Chondrocyte (in vitro differentiated cells): ENCODE data around the gene IL4I1. TPM values are rescaled to one million over a fixed set of nuclear protein-coding genes. Genes with fewer than 3 reads are reported as not detected.
A peak's percentile ranks its signal among the peaks of the same experiment; 100 is the strongest.

ENCODE experiments used
- DNase-seq: peaks from one replicate; pipeline ENCODE4 v3.0.0; 2021; ENCODE audit warnings: mixed read lengths, low spot score
- H3K27ac Mint-ChIP-seq: one replicate; pipeline ENCODE4 v1.8.0; 2021; ENCODE audit warnings: mild to moderate bottlenecking, moderate library complexity, mixed read lengths; ENCODE audit not compliant: unreplicated experiment
- H3K27me3 Mint-ChIP-seq: 2 replicates; pipeline ENCODE4 v1.8.0; 2021; ENCODE audit warnings: low read depth, mixed read lengths
- H3K36me3 Mint-ChIP-seq: 2 replicates; pipeline ENCODE4 v1.8.0; 2021; ENCODE audit warnings: low read depth, mixed read lengths
- H3K4me1 Mint-ChIP-seq: 2 replicates; pipeline ENCODE4 v1.8.0; 2021; ENCODE audit warnings: low read depth, mild to moderate bottlenecking, mixed read lengths
- H3K4me3 Mint-ChIP-seq: one replicate; pipeline ENCODE4 v1.8.0; 2021; ENCODE audit warnings: mild to moderate bottlenecking, moderate library complexity, mixed read lengths; ENCODE audit not compliant: unreplicated experiment
- H3K9me3 Mint-ChIP-seq: 2 replicates; pipeline ENCODE4 v1.8.0; 2021; ENCODE audit warnings: low read depth, mixed read lengths
- total RNA-seq: library from RNA; stranded (reverse); gene quantifications from 3 replicates; pipeline ENCODE4 v1.2.1, GENCODE V29; 2021
- TF ChIP-seq, protein P1 (sequence below): fragments of 200-600 bp; sonication (generic); IDR thresholded peaks from 2 replicates; pipeline ENCODE4 v1.5.0; 2021; ENCODE audit warnings: antibody characterized with exemption, mild to moderate bottlenecking, moderate library complexity

Gene IL4I1
- total RNA-seq, 1 donor from 2014 or later = 0.17 TPM

DNA sequence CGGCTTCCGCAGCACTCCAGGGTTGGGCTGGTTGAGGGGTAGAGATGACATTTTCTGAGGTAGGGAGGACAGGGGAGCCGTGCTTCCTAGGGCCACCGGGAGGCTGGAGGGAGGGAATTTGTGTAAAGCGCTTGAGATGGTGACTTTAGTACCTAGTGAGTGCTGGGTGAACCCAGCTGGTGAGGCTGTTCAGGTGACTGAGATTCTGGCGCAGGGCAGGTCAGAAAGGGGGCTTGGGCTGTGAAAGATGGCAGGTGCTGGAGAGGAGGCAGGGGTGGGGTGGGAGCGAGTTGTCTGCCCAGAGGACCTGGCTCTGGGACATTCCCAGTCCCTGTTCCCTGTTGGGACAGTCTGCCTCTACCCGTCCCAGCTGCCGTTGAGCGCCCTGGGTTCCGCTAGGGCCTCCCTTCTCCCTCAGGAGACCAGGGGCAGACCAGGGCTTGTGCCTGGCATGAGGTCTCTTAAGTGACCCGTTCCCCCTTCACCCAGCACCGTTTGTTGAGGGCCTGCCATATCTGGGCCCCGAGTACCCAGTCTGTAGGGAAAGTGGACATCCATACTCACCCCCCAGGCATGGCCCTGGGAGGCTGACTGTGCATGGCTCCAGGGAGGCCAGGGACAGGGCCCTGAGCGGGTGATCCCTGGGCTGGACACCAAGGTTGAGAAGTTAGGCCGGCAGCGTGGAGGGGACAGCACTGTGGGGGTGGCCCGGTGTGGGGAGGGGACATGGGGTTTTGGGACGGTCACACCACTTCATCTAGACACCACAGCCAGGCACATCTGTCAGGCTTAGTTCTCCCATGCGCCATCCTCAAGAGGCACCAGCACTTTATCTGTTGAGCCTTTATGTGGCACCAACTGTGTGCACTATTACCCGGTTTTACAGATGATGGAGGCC, 40.8 kb downstream of the IL4I1 start:
- Mint-ChIP-seq H3K9me3 (no peaks in the 10 kb centered on the region), H3K27me3 (no peaks in the 10 kb centered on the region), H3K27ac (peak overlapping the region; percentile 59)

DNA sequence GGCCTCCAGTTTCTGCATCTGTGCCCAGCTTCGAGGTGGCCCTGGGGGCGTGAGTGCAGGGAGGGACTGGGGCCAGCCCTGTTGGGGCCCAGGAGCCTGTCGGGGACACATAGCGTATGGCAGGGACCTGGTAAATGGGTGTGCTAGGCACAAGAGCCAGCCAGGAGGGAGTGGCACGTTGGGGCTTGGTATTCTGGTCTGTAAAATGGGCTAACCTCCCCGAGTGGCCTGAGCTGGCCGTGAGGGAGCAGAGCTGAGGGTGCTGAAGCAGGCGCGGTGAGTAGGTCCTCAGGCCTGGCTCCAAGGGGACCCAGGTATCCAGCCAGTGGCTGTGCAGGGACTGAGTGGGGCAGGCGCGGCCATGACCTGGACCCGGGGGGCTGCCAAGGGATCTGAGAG, 41.4 kb downstream of the IL4I1 start:
- peak overlapping the region; percentile 59 for H3K27ac Mint-ChIP-seq
- no peaks in the 10 kb centered on the region for H3K9me3 Mint-ChIP-seq
- no peak overlapping the region for H3K4me3 Mint-ChIP-seq
- no peaks in the 10 kb centered on the region for H3K27me3 Mint-ChIP-seq
- peaks cover 6% of the 10 kb centered on the region for H3K36me3 Mint-ChIP-seq
- DNase-seq = no peak
- peaks cover 27% of the 10 kb centered on the region for H3K4me1 Mint-ChIP-seq
- TF ChIP-seq, protein P1, sequence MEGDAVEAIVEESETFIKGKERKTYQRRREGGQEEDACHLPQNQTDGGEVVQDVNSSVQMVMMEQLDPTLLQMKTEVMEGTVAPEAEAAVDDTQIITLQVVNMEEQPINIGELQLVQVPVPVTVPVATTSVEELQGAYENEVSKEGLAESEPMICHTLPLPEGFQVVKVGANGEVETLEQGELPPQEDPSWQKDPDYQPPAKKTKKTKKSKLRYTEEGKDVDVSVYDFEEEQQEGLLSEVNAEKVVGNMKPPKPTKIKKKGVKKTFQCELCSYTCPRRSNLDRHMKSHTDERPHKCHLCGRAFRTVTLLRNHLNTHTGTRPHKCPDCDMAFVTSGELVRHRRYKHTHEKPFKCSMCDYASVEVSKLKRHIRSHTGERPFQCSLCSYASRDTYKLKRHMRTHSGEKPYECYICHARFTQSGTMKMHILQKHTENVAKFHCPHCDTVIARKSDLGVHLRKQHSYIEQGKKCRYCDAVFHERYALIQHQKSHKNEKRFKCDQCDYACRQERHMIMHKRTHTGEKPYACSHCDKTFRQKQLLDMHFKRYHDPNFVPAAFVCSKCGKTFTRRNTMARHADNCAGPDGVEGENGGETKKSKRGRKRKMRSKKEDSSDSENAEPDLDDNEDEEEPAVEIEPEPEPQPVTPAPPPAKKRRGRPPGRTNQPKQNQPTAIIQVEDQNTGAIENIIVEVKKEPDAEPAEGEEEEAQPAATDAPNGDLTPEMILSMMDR = no peak

More for the DNA sequence above, 40.8 kb downstream of the IL4I1 start:
- Mint-ChIP-seq H3K36me3 (peaks cover 6% of the 10 kb centered on the region), H3K4me1 (peaks cover 26% of the 10 kb centered on the region), H3K4me3 (no peak overlapping the region)
- DNase-seq = no peak
- TF ChIP-seq, protein P1 = no peak

DNA sequence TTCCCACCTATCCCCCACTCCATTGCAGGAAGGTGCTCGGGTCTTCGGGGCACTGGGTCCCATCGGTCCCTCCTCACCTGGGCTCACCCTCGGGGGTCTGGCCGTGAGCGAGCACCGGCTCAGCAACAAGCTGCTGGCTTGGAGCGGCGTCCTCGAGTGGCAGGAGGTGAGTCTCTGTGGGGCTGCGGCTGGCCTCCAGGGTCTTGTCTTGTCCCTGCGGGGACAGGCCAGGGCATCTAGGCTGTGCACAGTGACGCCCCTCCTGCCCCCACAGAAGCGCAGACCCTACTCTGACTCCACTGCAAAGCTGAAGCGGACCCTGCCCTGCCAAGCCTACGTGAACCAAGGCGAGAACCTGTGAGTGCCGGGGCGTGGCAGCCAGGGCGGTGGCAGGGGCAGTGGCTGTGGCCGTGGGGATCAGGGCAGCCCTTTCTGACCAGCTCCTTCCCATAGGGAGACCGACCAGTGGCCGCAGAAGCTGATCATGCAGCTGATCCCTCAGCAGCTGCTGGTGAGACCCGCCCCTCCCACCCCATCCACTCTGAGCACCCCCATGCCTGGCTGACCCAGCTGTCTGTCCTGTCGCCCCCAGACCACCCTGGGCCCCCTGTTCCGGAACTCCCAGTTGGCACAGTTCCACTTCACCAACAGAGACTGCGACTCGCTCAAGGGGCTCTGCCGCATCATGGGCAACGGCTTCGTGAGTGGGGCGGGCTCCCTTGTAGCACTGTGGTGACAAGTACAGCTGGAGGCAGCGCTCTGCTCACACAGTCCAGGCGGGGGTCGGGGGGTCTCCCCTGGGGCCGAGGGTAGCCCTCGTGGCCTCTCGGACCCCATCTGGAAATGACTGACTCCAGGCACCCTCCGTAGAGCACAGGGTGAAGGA, 42.1 kb downstream of the IL4I1 start:
- no peak overlapping the region for H3K27ac Mint-ChIP-seq
- no peak for DNase-seq
- no peaks in the 10 kb centered on the region for H3K9me3 Mint-ChIP-seq
- peaks cover 33% of the 10 kb centered on the region for H3K4me1 Mint-ChIP-seq
- TF ChIP-seq, protein P1 = no peak
- H3K27me3 Mint-ChIP-seq = no peaks in the 10 kb centered on the region
- H3K36me3 Mint-ChIP-seq = peaks cover 6% of the 10 kb centered on the region
- no peak overlapping the region for H3K4me3 Mint-ChIP-seq

DNA sequence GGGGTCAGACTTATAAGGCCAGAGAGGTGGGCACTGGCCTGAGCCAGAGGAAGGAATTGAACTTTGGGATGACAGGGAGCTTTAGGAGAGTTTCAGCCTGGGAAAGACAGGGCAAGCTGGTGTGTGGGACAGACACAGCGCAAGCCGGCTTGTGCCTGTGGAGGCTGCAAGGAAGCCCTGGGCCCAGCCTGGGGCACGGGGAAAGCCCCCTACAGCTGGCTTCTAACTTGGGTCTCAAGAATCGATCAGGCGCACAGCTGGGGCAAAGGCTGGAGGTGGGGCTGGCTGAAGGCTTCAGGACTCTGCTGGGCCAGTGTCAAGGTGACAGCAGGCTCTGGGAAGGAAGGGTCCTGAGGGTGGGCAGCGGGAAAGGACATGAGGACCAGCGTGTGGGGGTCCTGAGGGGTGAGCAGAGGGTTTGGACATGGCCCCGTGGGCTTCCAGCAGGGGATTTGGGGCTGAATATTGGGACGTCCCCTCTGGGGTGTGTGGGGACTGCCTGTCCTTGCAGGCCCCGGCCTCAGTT, 42.8 kb downstream of the IL4I1 start:
- peak overlapping the region; percentile 22 for H3K4me3 Mint-ChIP-seq
- peaks cover 35% of the 10 kb centered on the region for H3K4me1 Mint-ChIP-seq
- no peak for DNase-seq
- TF ChIP-seq, protein P1 = no peak
- peaks cover 9% of the 10 kb centered on the region for H3K36me3 Mint-ChIP-seq
- H3K9me3 Mint-ChIP-seq = peaks cover 4% of the 10 kb centered on the region
- H3K27ac Mint-ChIP-seq = peak overlapping the region; percentile 63
- no peaks in the 10 kb centered on the region for H3K27me3 Mint-ChIP-seq

DNA sequence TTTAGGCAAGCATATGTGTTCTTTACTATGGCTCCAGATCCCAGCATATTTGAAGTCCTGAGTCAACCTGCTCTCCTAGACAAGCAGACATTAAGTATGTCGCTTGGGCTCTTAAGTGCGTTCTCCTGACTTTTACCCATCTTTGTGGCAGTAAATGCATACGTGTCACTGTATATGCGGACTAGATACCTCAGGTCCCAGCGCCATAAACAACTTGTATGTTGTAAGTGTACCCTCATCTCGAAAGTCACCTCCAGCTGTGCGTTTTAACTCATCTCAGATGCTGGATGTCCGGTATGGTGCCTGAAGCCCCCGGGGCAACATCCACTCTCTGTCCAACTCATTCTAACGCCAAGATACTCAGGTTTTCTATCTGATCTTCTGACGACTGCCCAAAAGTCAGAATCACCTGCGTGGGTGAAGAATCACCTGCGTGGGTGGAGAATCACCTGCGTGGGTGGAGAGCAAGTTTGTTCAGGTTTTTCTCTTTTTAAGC, 44.0 kb downstream of the IL4I1 start:
- Mint-ChIP-seq H3K9me3 (peaks cover 9% of the 10 kb centered on the region), H3K4me3 (peak overlapping the region; percentile 77), H3K27ac (peak overlapping the region; percentile 70), H3K36me3 (peaks cover 9% of the 10 kb centered on the region), H3K27me3 (no peaks in the 10 kb centered on the region), H3K4me1 (peaks cover 43% of the 10 kb centered on the region)
- TF ChIP-seq, protein P1 = no peak
- DNase-seq = no peak
